Measurements from ENCODE around the gene SLC35F1. TPM values are rescaled to one million over a fixed set of nuclear protein-coding genes. Genes with fewer than 3 reads are reported as not detected.

SLC35F1 gene
- polyA plus RNA-seq, 2 of the 4 experiments (the other 2 are of a cell fraction) = 0.01 TPM; not detected in 1

GRCh38 chr6:118198746-118199145, 291.7 kb downstream of the SLC35F1 start:
- FAIRE-seq (no peak), ATAC-seq (no peak), DNase-seq (ENCODE audit: low read depth in 1 of 2, low spot score in 1 of 2) (no peak)
- Histone ChIP-seq H3K4me3 (no peak overlapping the region), H3K4me2 (no peak overlapping the region), H3K27ac (no peak overlapping the region), H3K9me3 (no peaks in the 10 kb centered on the region), H3K4me1 (no peaks in the 10 kb centered on the region)
- ChIA-PET POLR2A (no interaction called here), CTCF (no interaction called here)
- no peak for TF ChIP-seq TFCP2L1 (CRISPR knock-in tag; IDR thresholded peaks at IDR 0.05)
- no peak for TF ChIP-seq MAX (IDR thresholded peaks at IDR 0.05)
- TF ChIP-seq, protein P1, sequence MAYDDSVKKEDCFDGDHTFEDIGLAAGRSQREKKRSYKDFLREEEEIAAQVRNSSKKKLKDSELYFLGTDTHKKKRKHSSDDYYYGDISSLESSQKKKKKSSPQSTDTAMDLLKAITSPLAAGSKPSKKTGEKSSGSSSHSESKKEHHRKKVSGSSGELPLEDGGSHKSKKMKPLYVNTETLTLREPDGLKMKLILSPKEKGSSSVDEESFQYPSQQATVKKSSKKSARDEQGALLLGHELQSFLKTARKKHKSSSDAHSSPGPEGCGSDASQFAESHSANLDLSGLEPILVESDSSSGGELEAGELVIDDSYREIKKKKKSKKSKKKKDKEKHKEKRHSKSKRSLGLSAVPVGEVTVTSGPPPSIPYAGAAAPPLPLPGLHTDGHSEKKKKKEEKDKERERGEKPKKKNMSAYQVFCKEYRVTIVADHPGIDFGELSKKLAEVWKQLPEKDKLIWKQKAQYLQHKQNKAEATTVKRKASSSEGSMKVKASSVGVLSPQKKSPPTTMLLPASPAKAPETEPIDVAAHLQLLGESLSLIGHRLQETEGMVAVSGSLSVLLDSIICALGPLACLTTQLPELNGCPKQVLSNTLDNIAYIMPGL (CRISPR knock-in tag; IDR thresholded peaks at IDR 0.05; ENCODE audit: borderline replicate concordance) = no peak
- TF ChIP-seq HOXA7 (CRISPR knock-in tag; IDR thresholded peaks at IDR 0.05) = no peak
- no peak for TF ChIP-seq ELK1 (IDR thresholded peaks at IDR 0.05; ENCODE audit: low read depth, low read length)
- no peak for TF ChIP-seq CTCF (IDR thresholded peaks at IDR 0.05)
- TF ChIP-seq, protein P2, sequence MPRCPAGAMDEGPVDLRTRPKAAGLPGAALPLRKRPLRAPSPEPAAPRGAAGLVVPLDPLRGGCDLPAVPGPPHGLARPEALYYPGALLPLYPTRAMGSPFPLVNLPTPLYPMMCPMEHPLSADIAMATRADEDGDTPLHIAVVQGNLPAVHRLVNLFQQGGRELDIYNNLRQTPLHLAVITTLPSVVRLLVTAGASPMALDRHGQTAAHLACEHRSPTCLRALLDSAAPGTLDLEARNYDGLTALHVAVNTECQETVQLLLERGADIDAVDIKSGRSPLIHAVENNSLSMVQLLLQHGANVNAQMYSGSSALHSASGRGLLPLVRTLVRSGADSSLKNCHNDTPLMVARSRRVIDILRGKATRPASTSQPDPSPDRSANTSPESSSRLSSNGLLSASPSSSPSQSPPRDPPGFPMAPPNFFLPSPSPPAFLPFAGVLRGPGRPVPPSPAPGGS (IDR thresholded peaks at IDR 0.05) = no peak
- TF ChIP-seq CHD4 (IDR thresholded peaks at IDR 0.05; ENCODE audit: borderline replicate concordance) = no peak
- TF ChIP-seq FOSB (CRISPR knock-in tag; IDR thresholded peaks at IDR 0.05) = no peak
- no peak for TF ChIP-seq POLR2A (IDR thresholded peaks at IDR 0.05; ENCODE audit: low read length)
- no peak for TF ChIP-seq REST (IDR thresholded peaks at IDR 0.05)
- TF ChIP-seq RARB (CRISPR knock-in tag; IDR thresholded peaks at IDR 0.05) = no peak
- TF ChIP-seq HEYL (CRISPR knock-in tag; IDR thresholded peaks at IDR 0.05) = no peak
- TF ChIP-seq MAZ (IDR thresholded peaks at IDR 0.05; ENCODE audit: borderline replicate concordance, low read depth, low read length) = no peak
- no peak for TF ChIP-seq NPAS2 (CRISPR knock-in tag; IDR thresholded peaks at IDR 0.05; ENCODE audit: borderline replicate concordance)
- no peak for TF ChIP-seq NR3C1 (IDR thresholded peaks at IDR 0.05)
- 0% methylated on average over 1 of the region's 1 CpG for WGBS (ENCODE audit: missing lambda C conversion rate)

DNA sequence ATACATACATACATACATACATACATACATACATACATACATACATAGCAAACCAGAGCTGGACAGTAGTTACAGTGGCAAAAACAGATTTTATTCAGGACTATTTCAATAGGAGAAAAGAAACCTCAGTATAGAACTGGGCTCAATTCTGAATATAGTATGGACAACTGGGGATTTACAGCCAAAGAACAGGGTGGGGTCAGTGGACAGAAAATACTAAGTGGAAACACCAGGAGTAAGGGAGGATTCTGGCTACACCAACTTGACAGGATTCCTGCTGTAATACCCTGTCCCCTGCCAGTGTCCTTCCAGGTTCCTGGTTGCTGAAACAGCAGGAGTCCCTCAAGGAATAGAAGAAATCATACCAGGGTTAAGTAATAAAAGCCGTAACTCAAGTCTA, 293.1 kb downstream of the SLC35F1 start:
- TF ChIP-seq JUNB (IDR thresholded peaks at IDR 0.05) (no peak), TFCP2L1 (CRISPR knock-in tag; IDR thresholded peaks at IDR 0.05) (no peak), NR3C1 (IDR thresholded peaks at IDR 0.05) (no peak), KDM1A (IDR thresholded peaks at IDR 0.05; ENCODE audit: low read depth) (no peak), FOXS1 (CRISPR knock-in tag; IDR thresholded peaks at IDR 0.05) (no peak), NPAS2 (CRISPR knock-in tag; IDR thresholded peaks at IDR 0.05; ENCODE audit: borderline replicate concordance) (no peak), SMC3 (IDR thresholded peaks at IDR 0.05) (no peak), CBX8 (IDR thresholded peaks at IDR 0.05) (no peak), HOXA7 (CRISPR knock-in tag; IDR thresholded peaks at IDR 0.05) (no peak), HEYL (CRISPR knock-in tag; IDR thresholded peaks at IDR 0.05) (no peak), NFE2L2 (conservative IDR thresholded peaks at IDR 0.05; ENCODE audit: low read length) (no peak)
- TF ChIP-seq, protein P1 (CRISPR knock-in tag; IDR thresholded peaks at IDR 0.05; ENCODE audit: borderline replicate concordance) = no peak
- TF ChIP-seq, protein P3, sequence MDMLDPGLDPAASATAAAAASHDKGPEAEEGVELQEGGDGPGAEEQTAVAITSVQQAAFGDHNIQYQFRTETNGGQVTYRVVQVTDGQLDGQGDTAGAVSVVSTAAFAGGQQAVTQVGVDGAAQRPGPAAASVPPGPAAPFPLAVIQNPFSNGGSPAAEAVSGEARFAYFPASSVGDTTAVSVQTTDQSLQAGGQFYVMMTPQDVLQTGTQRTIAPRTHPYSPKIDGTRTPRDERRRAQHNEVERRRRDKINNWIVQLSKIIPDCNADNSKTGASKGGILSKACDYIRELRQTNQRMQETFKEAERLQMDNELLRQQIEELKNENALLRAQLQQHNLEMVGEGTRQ (IDR thresholded peaks at IDR 0.05) = no peak
- Histone ChIP-seq H3K27ac (no peak overlapping the region), H3K9me3 (no peaks in the 10 kb centered on the region), H3K4me2 (no peak overlapping the region), H3K4me1 (no peaks in the 10 kb centered on the region), H3K4me3 (no peak overlapping the region)
- 18% methylated on average over 1 of the region's 1 CpG for WGBS (ENCODE audit: missing lambda C conversion rate)
- ATAC-seq (no peak), DNase-seq (ENCODE audit: low read depth in 1 of 2, low spot score in 1 of 2) (no peak), FAIRE-seq (no peak)
- ChIA-PET CTCF (no interaction called here), POLR2A (no interaction called here)
